TTC549 (cell line): ENCODE data around the gene GPR18.

ENCODE experiments used
- FAIRE-seq: peaks from 2 replicates; lab custom pipeline; 2012; peaks lifted over from hg19 to GRCh38; lab: Jason Lieb, UNC

Gene GPR18

GRCh38 chr13:99258210-99258860 lies at the start of gene GPR18:
Gene GPR18, minus strand, starts transcription at chr13:99258379. Its CDS starts 2,507 bp downstream, at chr13:99255872.
- no peak for FAIRE-seq

- no peak for FAIRE-seq
These were observed 49.6 kb upstream of the GPR18 start for GRCh38 chr13:99307648-99308339.

GRCh38 chr13:99307247-99307646 lies 49.1 kb upstream of the GPR18 start, which contains the start of gene GPR183:
Gene GPR183, minus strand, starts transcription at chr13:99307399. Its CDS starts 11,254 bp downstream, at chr13:99296145.
- FAIRE-seq: no peak

- FAIRE-seq: no peak
These were observed 47.4 kb upstream of the GPR18 start for GRCh38 chr13:99305566-99305965.

- no peak for FAIRE-seq
These were observed 47.0 kb upstream of the GPR18 start for GRCh38 chr13:99305158-99305557.

- FAIRE-seq: no peak
These were observed 46.4 kb upstream of the GPR18 start for GRCh38 chr13:99304541-99304940.

- no peak for FAIRE-seq
These were observed 45.8 kb upstream of the GPR18 start for GRCh38 chr13:99303863-99304521.

GRCh38 chr13:99302637-99303505 lies 44.7 kb upstream of the GPR18 start:
- FAIRE-seq: no peak

- FAIRE-seq: no peak
These were observed 43.9 kb upstream of the GPR18 start for GRCh38 chr13:99301913-99302636.

GRCh38 chr13:99301056-99301838 lies 43.1 kb upstream of the GPR18 start:
- no peak for FAIRE-seq

- no peak for FAIRE-seq
These were observed 41.8 kb upstream of the GPR18 start for GRCh38 chr13:99299920-99300341.

GRCh38 chr13:99299256-99299919 lies 41.2 kb upstream of the GPR18 start:
- FAIRE-seq: no peak

- no peak for FAIRE-seq
These were observed 39.9 kb upstream of the GPR18 start for GRCh38 chr13:99298056-99298455.

GRCh38 chr13:99297331-99297730 lies 39.2 kb upstream of the GPR18 start:
- FAIRE-seq: no peak

- FAIRE-seq: no peak
These were observed 38.2 kb upstream of the GPR18 start for GRCh38 chr13:99296398-99296797.

- FAIRE-seq: no peak
These were observed 37.5 kb upstream of the GPR18 start for GRCh38 chr13:99295488-99296252.

GRCh38 chr13:99294958-99295357 lies 36.8 kb upstream of the GPR18 start:
- FAIRE-seq: no peak

GRCh38 chr13:99294198-99294597 lies 36.0 kb upstream of the GPR18 start:
- FAIRE-seq: no peak

GRCh38 chr13:99293178-99293577 lies 35.0 kb upstream of the GPR18 start:
- no peak for FAIRE-seq
